GM18526 (cell line): ENCODE data around the gene GPD1L.

Experiments used
- POLR2A ChIP-seq: IDR thresholded peaks from 3 replicates; pipeline ENCODE4 v1.6.1; 2011; ENCODE audit not compliant: insufficient read length; ENCODE audit errors: extremely low read depth

GPD1L gene

GRCh38 chr3:32106132-32106928 lies at the start of gene GPD1L:
TSS of gene GPD1L (plus strand) at chr3:32106620. CDS start at chr3:32106712, 92 bp downstream.
- TF ChIP-seq POLR2A = no peak

- TF ChIP-seq POLR2A = no peak
Measured at GRCh38 chr3:32062950-32063582, 43.4 kb upstream of the GPD1L start.

- TF ChIP-seq POLR2A = no peak
Measured at GRCh38 chr3:32066686-32067085, 39.7 kb upstream of the GPD1L start.

- TF ChIP-seq POLR2A = no peak
Measured at GRCh38 chr3:32076566-32076965, 29.9 kb upstream of the GPD1L start.

- TF ChIP-seq POLR2A = no peak
Measured at GRCh38 chr3:32077260-32078084, 28.9 kb upstream of the GPD1L start.

GRCh38 chr3:32078085-32078634 lies 28.3 kb upstream of the GPD1L start:
- no peak for TF ChIP-seq POLR2A

- no peak for TF ChIP-seq POLR2A
Measured at GRCh38 chr3:32078864-32079263, 27.6 kb upstream of the GPD1L start.

- no peak for TF ChIP-seq POLR2A
Measured at GRCh38 chr3:32082721-32083120, 23.7 kb upstream of the GPD1L start.

- TF ChIP-seq POLR2A = no peak
Measured at GRCh38 chr3:32083702-32084270, 22.6 kb upstream of the GPD1L start.

GRCh38 chr3:32084870-32085269 lies 21.6 kb upstream of the GPD1L start:
- no peak for TF ChIP-seq POLR2A

- TF ChIP-seq POLR2A = no peak
Measured at GRCh38 chr3:32086464-32086863, 20.0 kb upstream of the GPD1L start.

- TF ChIP-seq POLR2A = no peak
Measured at GRCh38 chr3:32089476-32089875, 16.9 kb upstream of the GPD1L start.

- no peak for TF ChIP-seq POLR2A
Measured at GRCh38 chr3:32093204-32093603, 13.2 kb upstream of the GPD1L start.

GRCh38 chr3:32095431-32095830 lies 11.0 kb upstream of the GPD1L start:
- TF ChIP-seq POLR2A = no peak

GRCh38 chr3:32097768-32098167 lies 8.7 kb upstream of the GPD1L start:
- TF ChIP-seq POLR2A = no peak
